ENCODE measurements around the gene GRPEL1.

GRCh38 chr4:7043284-7044136, 24.4 kb downstream of the GRPEL1 start, which contains the start of gene TADA2B:
- TF ChIP-seq RBAK (CRISPR knock-in tag; IDR thresholded peaks at IDR 0.05) (no peak), HDAC6 (IDR thresholded peaks at IDR 0.05; ENCODE audit: low read depth, low read length) (no peak)

Measured in HepG2 (cell line).